Measurements from ENCODE around the gene GADL1.

GADL1 gene

DNA sequence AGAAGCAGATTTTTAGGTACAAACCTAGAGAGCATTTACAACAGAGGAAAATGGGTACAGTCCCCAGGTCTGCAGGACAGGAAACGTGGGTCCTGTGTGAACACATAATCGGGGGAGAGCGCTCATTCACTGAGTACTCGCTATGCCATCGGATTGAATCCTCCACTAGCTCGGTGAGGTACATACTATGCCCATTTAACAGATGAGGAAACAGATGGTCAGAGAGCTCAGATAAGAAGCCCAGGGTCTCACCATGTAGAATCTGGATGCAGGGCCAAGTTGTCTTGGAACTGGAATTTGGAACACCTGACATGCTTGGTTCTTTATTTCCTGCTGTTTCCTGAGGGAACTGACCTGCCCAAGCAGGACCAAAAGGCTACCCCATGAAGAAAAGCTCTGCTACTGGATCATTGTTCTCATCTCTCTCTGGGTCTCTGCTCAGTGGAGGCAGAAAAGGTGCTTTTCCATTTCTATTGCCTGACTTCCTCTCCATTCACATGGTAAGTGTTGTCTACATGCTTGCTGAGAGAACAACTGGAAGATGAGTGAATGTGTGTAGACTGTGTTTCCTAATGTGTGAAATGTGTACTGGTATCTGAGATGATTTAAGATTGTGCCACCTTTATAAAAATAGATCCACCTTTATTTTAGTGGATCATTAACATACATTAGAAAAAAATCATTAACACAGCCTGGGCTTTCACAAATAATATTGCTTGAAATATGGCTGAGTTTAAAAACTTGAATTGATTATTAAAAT lies 199.0 kb downstream of the GADL1 start:
- no peak for DNase-seq (ENCODE audit: low read depth in 3 of 3)

DNA sequence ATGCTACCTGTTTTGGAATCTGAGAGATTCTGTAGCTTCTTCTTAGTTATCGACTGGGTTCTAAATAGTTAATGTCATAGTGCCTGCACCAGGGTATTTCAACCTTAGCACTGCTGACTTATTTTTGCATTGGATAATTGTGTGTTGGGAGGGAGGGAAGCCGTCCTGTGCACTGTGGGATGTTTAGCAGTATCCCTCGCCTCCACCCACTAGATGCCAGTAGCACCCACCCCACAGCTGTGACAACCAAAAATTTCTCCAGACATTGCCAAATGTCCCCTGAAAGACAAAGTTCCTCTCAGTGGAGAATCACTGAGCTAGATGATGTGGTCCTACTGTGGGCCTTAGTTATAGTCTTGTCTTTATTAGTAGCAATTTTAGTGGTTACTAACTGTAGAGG lies 199.8 kb downstream of the GADL1 start:
- no peak for DNase-seq (ENCODE audit: low read depth in 3 of 3)

DNA sequence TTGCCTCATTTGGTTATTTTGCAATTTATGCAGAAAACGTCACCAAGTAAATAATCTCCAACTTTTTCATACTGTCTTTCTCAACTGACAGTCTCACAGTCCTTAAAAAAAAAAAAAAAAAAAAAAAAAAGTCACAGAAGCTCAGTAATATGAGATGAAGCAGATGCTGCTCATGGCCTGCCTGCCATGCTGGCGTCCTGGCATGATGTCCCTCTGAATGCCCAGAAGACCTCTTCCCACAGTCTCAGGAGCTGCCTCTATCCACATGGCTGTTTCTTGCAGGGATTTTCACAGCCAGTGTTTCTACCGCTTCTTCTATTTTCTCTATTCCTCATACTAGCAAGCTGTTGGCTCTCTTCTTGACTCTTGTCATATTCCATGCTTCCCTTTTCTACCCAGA lies 200.3 kb downstream of the GADL1 start:
- no peak for DNase-seq (ENCODE audit: low read depth in 3 of 3)

- peak in 2 of 3 experiments; percentile 20 to 32 for DNase-seq (ENCODE audit: low read depth in 3 of 3)
These were observed 200.9 kb downstream of the GADL1 start for GRCh38 chr3:30693470-30694120.

DNA sequence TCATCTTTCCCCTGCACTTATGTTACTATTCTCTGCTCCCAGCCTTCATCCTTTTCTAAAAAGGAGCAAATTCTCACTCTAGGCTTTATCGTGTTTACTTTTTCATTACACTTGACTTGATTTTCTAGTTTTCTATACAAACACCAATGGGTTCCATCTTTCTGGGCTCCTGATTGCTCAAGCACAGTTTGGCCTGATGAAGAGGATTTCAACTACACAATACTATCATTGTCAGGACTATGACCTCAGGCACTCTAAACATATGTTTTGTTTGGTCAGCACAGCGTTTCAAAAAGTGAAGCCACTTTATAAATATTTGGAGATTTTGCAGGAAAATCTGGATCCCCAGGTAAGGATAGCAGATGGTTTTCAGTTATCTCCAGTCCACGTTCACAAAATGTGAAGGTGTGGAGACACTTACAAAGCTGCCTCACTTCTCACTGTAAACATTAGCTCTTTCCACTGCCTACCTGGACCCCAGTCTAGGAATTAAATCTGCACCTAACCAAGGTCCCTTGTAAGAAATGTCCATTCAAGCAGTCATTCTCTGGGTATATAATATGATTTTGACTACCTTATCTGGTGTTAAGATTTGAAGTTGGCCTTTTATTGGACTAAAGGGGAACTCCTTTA lies 201.8 kb downstream of the GADL1 start:
- DNase-seq (ENCODE audit: low read depth in 3 of 3), result no peak

DNA sequence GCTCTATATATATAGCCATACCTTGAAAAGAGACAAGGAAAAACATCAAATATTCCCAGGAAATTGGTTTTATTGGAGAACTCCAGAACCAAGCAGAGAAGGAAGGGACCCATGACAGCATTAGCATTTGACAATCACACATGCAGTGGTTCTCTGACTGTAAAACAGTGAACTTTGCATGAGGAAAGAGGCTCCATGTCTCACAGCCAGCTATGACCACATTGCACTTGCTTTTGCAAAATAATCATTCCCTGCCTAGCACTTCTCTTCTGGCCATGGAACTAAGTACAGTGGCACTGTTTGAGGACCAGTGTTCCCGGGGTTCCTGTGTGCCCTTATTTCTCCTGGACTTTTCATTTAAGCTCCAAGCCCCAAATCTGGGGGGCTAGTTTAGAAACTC lies 202.5 kb downstream of the GADL1 start:
- DNase-seq (ENCODE audit: low read depth in 3 of 3), result no peak

- no peak for DNase-seq (ENCODE audit: low read depth in 3 of 3)
These were observed 203.1 kb downstream of the GADL1 start for GRCh38 chr3:30691249-30691880.

- no peak for DNase-seq (ENCODE audit: low read depth in 3 of 3)
These were observed 204.3 kb downstream of the GADL1 start for GRCh38 chr3:30690199-30690598.

- DNase-seq (ENCODE audit: low read depth in 3 of 3), result no peak
These were observed 205.5 kb downstream of the GADL1 start for GRCh38 chr3:30688776-30689641.

DNA sequence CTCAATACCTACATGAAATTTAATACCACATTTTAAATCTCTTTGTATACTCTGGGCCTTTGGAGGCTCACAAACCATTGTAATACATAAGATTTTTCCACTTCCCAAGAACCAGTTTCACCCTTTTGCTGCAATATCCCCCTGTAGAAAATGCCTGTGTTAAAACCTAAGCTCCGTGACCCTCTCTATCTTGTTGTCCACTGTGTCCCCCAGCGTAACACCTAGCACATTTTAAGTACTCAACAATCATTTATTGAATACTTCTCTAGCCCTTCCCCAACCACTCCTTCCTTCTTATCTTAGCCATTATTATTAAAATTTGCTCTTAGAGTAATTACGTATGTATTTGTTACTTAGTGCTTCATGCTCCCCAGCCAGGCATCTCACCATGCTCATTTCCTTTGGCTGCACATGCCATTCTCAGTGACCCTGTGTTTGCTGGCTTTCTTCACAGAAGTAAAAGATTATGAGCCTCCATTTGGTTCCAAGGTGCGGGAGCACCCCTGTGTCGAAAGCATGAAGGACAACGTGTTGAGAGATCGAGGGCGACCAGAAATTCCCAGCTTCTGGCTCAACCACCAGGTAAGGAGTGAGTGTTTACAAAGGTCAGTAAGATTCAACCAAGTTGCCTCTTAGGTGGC lies 206.4 kb downstream of the GADL1 start:
- no peak for DNase-seq (ENCODE audit: low read depth in 3 of 3)

DNA sequence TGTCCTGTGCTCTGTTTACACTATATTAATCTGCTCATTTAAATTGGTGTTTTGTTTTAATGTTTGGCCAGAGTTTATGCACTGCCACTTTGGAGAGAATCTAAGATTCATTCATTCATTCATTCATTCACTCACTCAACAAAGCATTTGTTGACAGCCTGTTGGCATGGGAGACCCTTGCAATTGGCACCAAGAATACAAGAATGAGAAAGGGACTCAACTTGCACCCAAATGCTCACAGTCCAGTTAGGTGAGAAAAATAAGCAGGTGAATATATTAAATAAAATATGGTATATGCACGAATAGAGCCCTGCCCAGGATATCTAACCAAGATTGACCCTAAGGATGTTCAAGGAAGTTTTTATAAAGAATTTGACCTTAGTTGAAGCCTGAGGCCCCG lies 207.7 kb downstream of the GADL1 start:
- no peak for DNase-seq (ENCODE audit: low read depth in 3 of 3)

DNA sequence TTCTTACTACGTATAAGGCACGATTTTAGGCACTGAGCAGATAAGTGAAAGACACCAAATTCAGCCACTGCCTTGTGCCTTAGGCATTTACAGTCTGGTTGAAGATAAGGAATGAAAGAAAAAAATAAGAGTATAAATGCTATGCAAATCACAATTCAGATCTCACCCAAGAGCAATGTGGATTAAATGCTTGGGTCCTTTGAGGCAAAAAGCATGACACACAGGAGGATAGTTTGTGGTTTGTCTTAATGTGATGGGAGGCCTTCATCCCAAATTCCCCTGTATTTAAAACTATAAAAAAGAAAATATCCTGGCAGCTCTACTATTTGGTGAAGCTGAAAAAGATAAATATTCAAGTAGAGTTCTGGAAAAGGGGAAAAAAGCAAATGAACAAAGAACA lies 208.3 kb downstream of the GADL1 start:
- DNase-seq (ENCODE audit: low read depth in 3 of 3), result no peak

- DNase-seq (ENCODE audit: low read depth in 3 of 3), result no peak
These were observed 209.2 kb downstream of the GADL1 start for GRCh38 chr3:30685267-30685667.

- no peak for DNase-seq (ENCODE audit: low read depth in 3 of 3)
These were observed 210.1 kb downstream of the GADL1 start for GRCh38 chr3:30684356-30684755.

GRCh38 chr3:30683769-30684168 lies 210.7 kb downstream of the GADL1 start:
- DNase-seq (ENCODE audit: low read depth in 3 of 3), result no peak

DNA sequence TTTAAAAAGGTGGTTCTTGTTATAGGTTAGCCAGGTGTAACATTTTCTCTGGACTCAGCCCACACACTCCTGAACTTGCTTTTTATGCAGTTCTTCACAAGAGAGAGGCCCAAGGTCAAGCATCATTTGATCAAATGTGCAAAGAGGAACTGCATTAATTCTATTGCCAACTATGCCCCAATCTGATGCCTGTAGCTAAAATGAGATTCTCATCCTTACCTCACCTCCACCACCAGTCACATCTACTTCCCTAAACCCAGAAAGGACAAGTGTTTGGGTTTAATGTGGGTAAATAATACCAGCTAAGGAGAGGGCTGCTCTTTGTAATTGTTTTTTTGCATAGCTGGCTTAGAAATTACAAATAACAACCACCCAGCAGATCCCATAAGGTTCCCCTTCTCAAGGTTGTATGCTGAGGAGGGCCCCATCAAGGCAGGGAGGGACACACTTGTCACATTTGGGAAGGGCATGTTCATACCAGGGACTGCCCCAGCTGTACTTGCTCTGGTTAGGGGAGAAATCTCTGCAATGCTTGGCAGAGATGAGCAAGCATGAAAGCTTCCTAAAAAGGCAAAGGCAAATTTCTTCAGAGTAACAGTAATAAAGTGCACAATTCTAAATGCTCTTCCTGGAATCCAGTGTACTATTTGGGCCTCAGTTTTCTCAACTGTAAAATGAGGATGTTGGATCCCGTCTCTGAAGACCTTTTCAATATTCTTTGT lies 211.9 kb downstream of the GADL1 start:
- DNase-seq (ENCODE audit: low read depth in 3 of 3), result no peak

DNA sequence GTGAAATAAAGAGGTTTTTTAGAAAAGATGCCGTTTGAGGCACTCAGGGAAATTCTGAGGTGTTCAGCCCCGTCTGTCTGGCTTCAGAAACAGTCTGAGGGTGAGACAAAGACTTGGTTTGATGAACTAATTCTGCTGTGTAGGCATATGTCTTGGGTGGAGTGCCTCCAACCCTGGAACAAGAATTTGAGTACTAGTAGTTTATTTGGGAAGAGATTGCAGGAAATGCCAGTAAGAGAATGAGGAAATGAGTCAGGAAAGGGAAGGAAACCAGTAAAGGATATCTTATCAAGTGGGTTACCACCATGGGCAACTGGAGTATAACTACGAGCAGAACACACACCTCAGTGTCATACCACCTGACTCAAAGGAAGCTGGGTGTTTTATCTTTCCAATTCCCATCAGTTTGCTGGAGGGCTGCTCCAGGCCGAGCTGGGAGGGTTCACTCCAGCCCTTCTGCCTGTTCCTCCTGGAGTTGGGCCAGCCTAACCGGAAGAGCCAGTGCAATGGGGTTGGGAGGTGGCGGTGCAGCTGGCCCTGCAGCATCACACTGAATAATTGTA lies 212.7 kb downstream of the GADL1 start:
- no peak for DNase-seq (ENCODE audit: low read depth in 3 of 3)

GRCh38 chr3:30680789-30681648 lies 213.4 kb downstream of the GADL1 start:
- DNase-seq (ENCODE audit: low read depth in 3 of 3), result no peak

DNA sequence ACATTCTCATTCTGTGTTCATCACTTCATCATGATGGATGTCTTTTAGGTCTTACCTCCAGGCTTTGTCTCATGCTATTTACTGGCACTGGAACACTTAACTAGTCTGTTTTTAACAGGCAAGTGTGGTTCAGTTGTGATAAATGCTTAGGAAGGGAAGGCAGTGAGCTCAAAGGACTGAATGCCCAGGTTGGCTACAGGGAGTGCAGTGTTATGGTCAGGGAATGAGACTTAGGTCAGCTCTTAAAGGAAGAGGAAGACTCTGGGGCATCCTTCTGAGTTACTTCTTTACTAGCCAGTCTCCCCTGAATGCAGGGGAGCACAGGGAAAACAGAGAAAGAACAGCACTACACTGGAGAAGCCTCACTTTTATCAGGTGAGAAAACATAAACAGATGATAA lies 215.4 kb downstream of the GADL1 start:
- DNase-seq (ENCODE audit: low read depth in 3 of 3), result no peak

Data from stimulated activated CD4-positive, alpha-beta T cell treated with anti-CD3 and anti-CD28 coated beads, TNF-alpha, amount 100 ng/mL, for 4 hours (primary cell).